HCT116 (cell line): ENCODE data around the gene SMYD3. TPM values are rescaled to one million over a fixed set of nuclear protein-coding genes. Genes with fewer than 3 reads are reported as not detected.

ENCODE experiments used
- ATAC-seq: fragments of 200-7000 bp; cut with Tn5 transposase; 2 replicates; pipeline ENCODE4 v1.9.1; 2020; ENCODE audit warnings: mild to moderate bottlenecking, moderate library complexity
- BruUV-seq: library from RNA; stranded (reverse); fragments of 400-500 nt; replicated peaks from 2 replicates; lab custom pipeline; 2021; lab: Mats Ljungman, UMichigan
- CTCF ChIA-PET: fragments of 300-600 bp; sonication (Branson Sonifier 250); formaldehyde crosslinking; loops from one replicate; lab custom pipeline; 2021; ENCODE audit warnings: antibody characterized with exemption; lab: Charles Lee
- POLR2A ChIA-PET: fragments of 300-600, 350-600 bp; sonication (Branson Sonifier 250); formaldehyde crosslinking; loops from one replicate; lab custom pipeline; 2021; ENCODE audit warnings: antibody characterized with exemption; lab: Charles Lee
- RAD21 ChIA-PET, 2 experiments: fragments of 300-600 bp; sonication (Branson Sonifier 250); formaldehyde crosslinking; loops; one replicate each; lab custom pipeline; 2023; ENCODE audit warnings: low total read pairs in 2 of 2; ENCODE audit not compliant: uncharacterized antibody in 2 of 2, unreplicated experiment in 2 of 2, low non-redundant PET in 1 of 2; lab: Charles Lee
- DNase-seq: peaks from one replicate; pipeline ENCODE4 v3.0.0-alpha.2; 2010; ENCODE audit warnings: low read depth, low spot score
- H2AFZ ChIP-seq: fragments of 200-600 bp; shearing (Covaris generic), sonication (generic); 2 replicates; pipeline ENCODE4 v1.6.1; 2017; ENCODE audit warnings: low read depth, mixed run types, mixed read lengths, antibody characterized with exemption, low read length; ENCODE audit not compliant: poor library complexity, severe bottlenecking
- H3K27ac ChIP-seq: 2 replicates; pipeline ENCODE4 v1.5.1; 2012; ENCODE audit warnings: low read depth, low read length
- H3K27me3 ChIP-seq: fragments of 200-600 bp; sonication (generic); 2 replicates; pipeline ENCODE4 v1.6.1; 2016; ENCODE audit warnings: mixed run types, low read length, mixed read lengths; ENCODE audit not compliant: insufficient read depth
- H3K36me3 ChIP-seq, 2 experiments: fragments of 200-500 bp in 1 of 2; fragments of 200-600 bp in 1 of 2; sonication (Bioruptor generic) in 1 of 2; sonication (generic) in 1 of 2; 2 replicates each; pipeline versions ENCODE4 v1.5.1 to v1.6.1; 2014 to 2016; ENCODE audit warnings: low read length in 2 of 2, inconsistent platforms in 1 of 2, mixed read lengths in 1 of 2, mixed run types in 1 of 2; ENCODE audit not compliant: insufficient read depth in 2 of 2, control insufficient read depth in 1 of 2
- H3K4me1 ChIP-seq, 2 experiments: fragments of 200-600 bp in 1 of 2; sonication (generic) in 1 of 2; 2 replicates each; pipeline versions ENCODE4 v1.5.1 to v1.6.1; 2012 to 2017; ENCODE audit warnings: low read length in 2 of 2, inconsistent platforms in 1 of 2, mild to moderate bottlenecking in 1 of 2, mixed read lengths in 1 of 2, mixed run types in 1 of 2, moderate library complexity in 1 of 2; ENCODE audit not compliant: insufficient read depth in 2 of 2, control insufficient read depth in 1 of 2
- H3K4me2 ChIP-seq: fragments of 200-600 bp; sonication (generic); 2 replicates; pipeline ENCODE4 v1.6.1; 2017; ENCODE audit warnings: mixed run types, low read length, mixed read lengths
- H3K4me3 ChIP-seq, 2 experiments: fragments of 200-600 bp in 1 of 2; sonication (generic) in 1 of 2; replicated peaks in 1 of 2; 2 replicates each; pipeline ENCODE4 v1.5.1; 2011 to 2016; ENCODE audit warnings: low read length in 2 of 2, control low read depth in 1 of 2, low read depth in 1 of 2, mild to moderate bottlenecking in 1 of 2, mixed read lengths in 1 of 2, mixed run types in 1 of 2
- H3K79me2 ChIP-seq: fragments of 200-600 bp; sonication (generic); 2 replicates; pipeline ENCODE4 v1.6.1; 2017; ENCODE audit warnings: mild to moderate bottlenecking, mixed run types, low read length, moderate library complexity, mixed read lengths; ENCODE audit not compliant: insufficient read depth
- H3K9ac ChIP-seq: fragments of 200-600 bp; sonication (generic); 2 replicates; pipeline ENCODE4 v1.6.1; 2016; ENCODE audit warnings: low read length, mixed read lengths
- H3K9me2 ChIP-seq: fragments of 200-600 bp; sonication (generic), shearing (Covaris generic); 2 replicates; pipeline ENCODE4 v1.6.1; 2017; ENCODE audit warnings: mixed run types, mild to moderate bottlenecking, moderate library complexity; ENCODE audit not compliant: insufficient read depth
- H3K9me3 ChIP-seq, 2 experiments: fragments of 200-500 bp in 1 of 2; fragments of 200-600 bp in 1 of 2; sonication (Bioruptor generic) in 1 of 2; sonication (generic) in 1 of 2; 2 replicates each; pipeline ENCODE4 v1.6.1; 2014 to 2017; ENCODE audit warnings: low read length in 2 of 2, mixed read lengths in 2 of 2, inconsistent platforms in 1 of 2, low read depth in 1 of 2, mild to moderate bottlenecking in 1 of 2, mixed run types in 1 of 2, moderate library complexity in 1 of 2; ENCODE audit not compliant: control insufficient read depth in 1 of 2, insufficient read depth in 1 of 2
- H4K20me1 ChIP-seq: fragments of 200-600 bp; sonication (generic), shearing (Covaris generic); 2 replicates; pipeline ENCODE4 v1.6.1; 2017; ENCODE audit warnings: mixed run types, mild to moderate bottlenecking, moderate library complexity; ENCODE audit not compliant: insufficient read depth
- ATF3 ChIP-seq: IDR thresholded peaks from 2 replicates; pipeline ENCODE4 v1.6.1; 2012
- CBX3 ChIP-seq: IDR thresholded peaks from 2 replicates; pipeline ENCODE4 v1.6.1; 2012; ENCODE audit warnings: low read depth
- CEBPB ChIP-seq: IDR thresholded peaks from 2 replicates; pipeline ENCODE4 v1.6.1; 2012; ENCODE audit warnings: low read depth
- CTCF ChIP-seq, 3 experiments: fragments of 200-600 bp in 1 of 3; sonication (generic) in 1 of 3; IDR thresholded peaks in 2 of 3; conservative IDR thresholded peaks in 1 of 3; 2 replicates each; pipeline ENCODE4 v1.5.1; 2012 to 2017; ENCODE audit warnings: low read depth in 2 of 3, low read length in 2 of 3, antibody characterized with exemption in 1 of 3, borderline replicate concordance in 1 of 3, control low read depth in 1 of 3, mild to moderate bottlenecking in 1 of 3, mixed read lengths in 1 of 3, mixed run types in 1 of 3, moderate library complexity in 1 of 3; ENCODE audit not compliant: insufficient read depth in 1 of 3
- EGR1 ChIP-seq: IDR thresholded peaks from 2 replicates; pipeline ENCODE4 v1.6.1; 2012; ENCODE audit warnings: low read depth
- ELF1 ChIP-seq: IDR thresholded peaks from 2 replicates; pipeline ENCODE4 v1.6.1; 2012; ENCODE audit warnings: low read depth, borderline replicate concordance
- EZH2 ChIP-seq: fragments of 200-600 bp; sonication (generic); IDR thresholded peaks from 2 replicates; pipeline ENCODE4 v1.6.1; 2017; ENCODE audit warnings: antibody characterized with exemption, mixed run types
- EZH2phosphoT487 ChIP-seq: fragments of 200-600 bp; IDR thresholded peaks from 2 replicates; pipeline ENCODE4 v1.6.1; 2018; ENCODE audit warnings: antibody characterized with exemption, borderline replicate concordance
- FOSL1 ChIP-seq: IDR thresholded peaks from 2 replicates; pipeline ENCODE4 v1.6.1; 2012; ENCODE audit warnings: low read depth
- JUND ChIP-seq: IDR thresholded peaks from 2 replicates; pipeline ENCODE4 v1.6.1; 2012
- MAX ChIP-seq: IDR thresholded peaks from 2 replicates; pipeline ENCODE4 v1.6.1; 2012
- POLR2A ChIP-seq: IDR thresholded peaks from 2 replicates; pipeline ENCODE4 v1.7.0; 2011; ENCODE audit warnings: borderline replicate concordance; ENCODE audit not compliant: insufficient read depth, insufficient read length; ENCODE audit errors: extremely low read depth
- POLR2AphosphoS5 ChIP-seq: IDR thresholded peaks from 2 replicates; pipeline ENCODE4 v1.6.1; 2011; ENCODE audit warnings: mild to moderate bottlenecking, low read depth, low read length, moderate library complexity
- RAD21 ChIP-seq: IDR thresholded peaks from 2 replicates; pipeline ENCODE4 v1.6.1; 2012; ENCODE audit warnings: low read depth, mild to moderate bottlenecking
- REST ChIP-seq: IDR thresholded peaks from 2 replicates; pipeline ENCODE4 v1.6.1; 2012; ENCODE audit warnings: low read depth
- SP1 ChIP-seq: IDR thresholded peaks from 2 replicates; pipeline ENCODE4 v1.6.1; 2012; ENCODE audit warnings: low read depth
- TCF7L2 ChIP-seq: IDR thresholded peaks from 2 replicates; pipeline ENCODE4 v1.7.0; 2011; ENCODE audit warnings: borderline replicate concordance, inconsistent platforms; ENCODE audit not compliant: insufficient read depth, insufficient read length; ENCODE audit errors: extremely low read depth
- ZBTB33 ChIP-seq: IDR thresholded peaks from 2 replicates; pipeline ENCODE4 v1.6.1; 2011; ENCODE audit warnings: mild to moderate bottlenecking, low read length, moderate library complexity; ENCODE audit not compliant: insufficient replicate concordance; ENCODE audit errors: extremely low read depth
- ZFX ChIP-seq: fragments of 450-650 bp; IDR thresholded peaks from 2 replicates; pipeline ENCODE4 v1.6.1; 2017
- ZNF274 ChIP-seq: fragments of 200-500 bp; sonication (Bioruptor generic); IDR thresholded peaks from 2 replicates; pipeline ENCODE4 v1.6.1; 2014; ENCODE audit warnings: mild to moderate bottlenecking, low read depth, low read length, inconsistent platforms
- intact Hi-C: fragments of 100-400 bp; cut with micrococcal nuclease; formaldehyde crosslinking; loops from 2 replicates; pipeline ENCODE4 v1.10.0; 2022
- total RNA-seq: library from RNA; stranded (reverse); gene quantifications from one replicate; pipeline ENCODE4 v1.2.1, GENCODE V29; 2021; ENCODE audit not compliant: unreplicated experiment

SMYD3 gene
- total RNA-seq, 1 experiment from 2014 or later: 33.6 TPM

GRCh38 chr1:245953876-245954660, 553.0 kb downstream of the SMYD3 start:
- Histone ChIP-seq H2AFZ (no peak overlapping the region), H3K9me3 (no peaks in the 10 kb centered on the region), H3K27ac (no peak overlapping the region), H3K79me2 (no peaks in the 10 kb centered on the region), H3K9ac (no peak overlapping the region), H3K4me3 (no peak overlapping the region), H4K20me1 (no peaks in the 10 kb centered on the region), H3K27me3 (peaks cover 4% of the 10 kb centered on the region; the same call in 1 of the 2 replicates), H3K4me1 (no peaks in the 10 kb centered on the region), H3K4me2 (no peak overlapping the region), H3K36me3 (no peaks in the 10 kb centered on the region), H3K9me2 (no peaks in the 10 kb centered on the region)
- CTCF ChIA-PET: no interaction called here
- POLR2A ChIA-PET: no interaction called here
- no peak for DNase-seq
- no peak for TF ChIP-seq MAX
- TF ChIP-seq EZH2: no peak
- TF ChIP-seq TCF7L2: no peak
- no peak for TF ChIP-seq POLR2A
- no peak for TF ChIP-seq CTCF (IDR thresholded peaks at IDR 0.05 in 2 of 3, conservative IDR thresholded peaks at IDR 0.05 in 1 of 3; ENCODE audit: borderline replicate concordance in 1 of 3, insufficient read depth in 1 of 3, low read depth in 2 of 3, low read length in 2 of 3)
- no peak for TF ChIP-seq EGR1
- TF ChIP-seq JUND: no peak
- TF ChIP-seq SP1: no peak
- TF ChIP-seq CEBPB: no peak
- TF ChIP-seq RAD21: no peak
- no peak for TF ChIP-seq CBX3
- TF ChIP-seq ZNF274: no peak
- no peak for TF ChIP-seq ZBTB33
- no peak for TF ChIP-seq ELF1
- no peak for TF ChIP-seq ATF3
- TF ChIP-seq REST: no peak
- TF ChIP-seq POLR2AphosphoS5: no peak
- no peak for TF ChIP-seq ZFX
- TF ChIP-seq FOSL1: no peak
- no peak for TF ChIP-seq EZH2phosphoT487
- RAD21 ChIA-PET: no interaction called here
- BruUV-seq: no TSS peak
- no peak for ATAC-seq
- intact Hi-C loops: no loop called here
